Caco-2 (cell line): Measurements from ENCODE around the gene TSPAN4. TPM values are rescaled to one million over a fixed set of nuclear protein-coding genes. Genes with fewer than 3 reads are reported as not detected.
A peak's percentile ranks its signal among the peaks of the same experiment; 100 is the strongest.

ENCODE experiments used
- BruUV-seq: library from RNA; stranded (reverse); fragments of 400-500 nt; replicated peaks from 2 replicates; lab custom pipeline; 2021; lab: Mats Ljungman, UMichigan
- CTCF ChIA-PET: fragments of 300-600 bp; sonication (Branson Sonifier 250); formaldehyde crosslinking; loops from one replicate; lab custom pipeline; 2022; ENCODE audit warnings: antibody characterized with exemption; lab: Charles Lee
- POLR2A ChIA-PET: fragments of 300-600 bp; sonication (Branson Sonifier 250); formaldehyde crosslinking; loops from one replicate; lab custom pipeline; 2022; ENCODE audit warnings: antibody characterized with exemption; lab: Charles Lee
- DNase-seq, 2 experiments: peaks; one replicate each; pipeline versions ENCODE4 v3.0.0 to v3.0.0-alpha.2; 2020 to 2022
- H3K27me3 ChIP-seq: replicated peaks from 2 replicates; pipeline ENCODE4 v1.6.0; 2011; ENCODE audit warnings: low read length; ENCODE audit not compliant: control insufficient read depth, insufficient read depth
- H3K36me3 ChIP-seq: 2 replicates; pipeline ENCODE4 v1.5.1; 2011; ENCODE audit warnings: low read length; ENCODE audit not compliant: control insufficient read depth, insufficient read depth
- H3K4me1 ChIP-seq: fragments of 250-450 bp; sonication (Bioruptor Pico); 2 replicates; pipeline ENCODE4 v1.5.1; 2020; ENCODE audit warnings: mild to moderate bottlenecking
- H3K4me3 ChIP-seq: 2 replicates; pipeline ENCODE4 v1.5.1; 2011; ENCODE audit warnings: low read depth, mild to moderate bottlenecking, control low read depth, low read length
- H3K9me3 ChIP-seq: fragments of 250-450 bp; sonication (Bioruptor Pico); 2 replicates; pipeline ENCODE4 v1.5.1; 2020; ENCODE audit warnings: mild to moderate bottlenecking, moderate library complexity
- H3K27ac Mint-ChIP-seq: one replicate; pipeline ENCODE4 v1.8.0; 2022; ENCODE audit warnings: mixed read lengths; ENCODE audit not compliant: unreplicated experiment
- H3K27me3 Mint-ChIP-seq: one replicate; pipeline ENCODE4 v1.8.0; 2022; ENCODE audit warnings: mixed read lengths; ENCODE audit not compliant: insufficient read depth, unreplicated experiment
- H3K36me3 Mint-ChIP-seq: one replicate; pipeline ENCODE4 v1.8.0; 2022; ENCODE audit warnings: mild to moderate bottlenecking, mixed read lengths; ENCODE audit not compliant: insufficient read depth, unreplicated experiment
- H3K4me1 Mint-ChIP-seq: one replicate; pipeline ENCODE4 v1.8.0; 2022; ENCODE audit warnings: low read depth, mixed read lengths; ENCODE audit not compliant: unreplicated experiment
- H3K4me3 Mint-ChIP-seq: one replicate; pipeline ENCODE4 v1.8.0; 2022; ENCODE audit warnings: mild to moderate bottlenecking, moderate library complexity, mixed read lengths; ENCODE audit not compliant: unreplicated experiment
- H3K9me3 Mint-ChIP-seq: one replicate; pipeline ENCODE4 v1.8.0; 2022; ENCODE audit warnings: mixed read lengths; ENCODE audit not compliant: unreplicated experiment
- intact Hi-C: fragments of 100-400 bp; cut with micrococcal nuclease; formaldehyde crosslinking; loops from one replicate; pipeline ENCODE4 v1.10.0; 2022; ENCODE audit not compliant: unreplicated experiment
- total RNA-seq: library from RNA; stranded (reverse); gene quantifications from 2 replicates; pipeline ENCODE4 v1.2.3, GENCODE V29; 2022
- TF ChIP-seq, protein P1 (sequence below), 2 experiments: fragments of 200-600 bp in 1 of 2; IDR thresholded peaks; 1 replicate in 1 of 2; 2 replicates in 1 of 2; pipeline versions ENCODE4 v1.5.1 to v1.8.0; 2011 to 2022; ENCODE audit warnings: antibody characterized with exemption in 1 of 2, control low read depth in 1 of 2, inconsistent platforms in 1 of 2, low read depth in 1 of 2, low read length in 1 of 2, mild to moderate bottlenecking in 1 of 2, moderate library complexity in 1 of 2; ENCODE audit not compliant: insufficient read depth in 1 of 2, severe bottlenecking in 1 of 2, unreplicated experiment in 1 of 2

TSPAN4 gene
- total RNA-seq, 1 experiment from 2014 or later, result 95.9 TPM

DNA sequence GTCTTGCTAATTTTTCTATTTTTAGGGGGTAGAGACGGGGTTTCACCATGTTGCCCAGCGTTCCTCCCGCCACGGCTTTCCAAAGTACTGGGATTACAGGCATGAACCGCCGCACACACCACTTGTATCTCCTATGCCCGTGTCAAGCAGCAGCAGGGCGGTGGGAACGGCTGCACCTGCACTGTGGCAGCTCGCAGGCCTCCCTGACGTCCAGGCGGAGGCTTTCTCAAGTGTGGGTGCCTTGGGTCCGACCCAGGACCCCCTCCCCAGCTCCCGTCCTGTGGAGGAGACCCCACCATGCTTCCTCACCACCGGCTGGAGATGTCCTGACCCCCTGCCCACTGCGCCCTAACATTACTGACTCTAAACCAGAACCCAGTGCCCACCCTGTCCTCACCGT lies 25.7 kb downstream of the TSPAN4 start:
- H3K36me3 Mint-ChIP-seq, result peaks cover 93% of the 10 kb centered on the region
- no peak for DNase-seq
- Histone ChIP-seq H3K36me3 (no peaks in the 10 kb centered on the region; the same call in 1 of the 2 replicates), H3K4me3 (no peak overlapping the region), H3K4me1 (no peaks in the 10 kb centered on the region), H3K9me3 (no peaks in the 10 kb centered on the region), H3K27me3 (no peaks in the 10 kb centered on the region)
- ChIA-PET CTCF (no interaction called here), POLR2A (no interaction called here)
- H3K9me3 Mint-ChIP-seq, result no peaks in the 10 kb centered on the region
- no peak overlapping the region for H3K4me3 Mint-ChIP-seq
- TF ChIP-seq, protein P1, sequence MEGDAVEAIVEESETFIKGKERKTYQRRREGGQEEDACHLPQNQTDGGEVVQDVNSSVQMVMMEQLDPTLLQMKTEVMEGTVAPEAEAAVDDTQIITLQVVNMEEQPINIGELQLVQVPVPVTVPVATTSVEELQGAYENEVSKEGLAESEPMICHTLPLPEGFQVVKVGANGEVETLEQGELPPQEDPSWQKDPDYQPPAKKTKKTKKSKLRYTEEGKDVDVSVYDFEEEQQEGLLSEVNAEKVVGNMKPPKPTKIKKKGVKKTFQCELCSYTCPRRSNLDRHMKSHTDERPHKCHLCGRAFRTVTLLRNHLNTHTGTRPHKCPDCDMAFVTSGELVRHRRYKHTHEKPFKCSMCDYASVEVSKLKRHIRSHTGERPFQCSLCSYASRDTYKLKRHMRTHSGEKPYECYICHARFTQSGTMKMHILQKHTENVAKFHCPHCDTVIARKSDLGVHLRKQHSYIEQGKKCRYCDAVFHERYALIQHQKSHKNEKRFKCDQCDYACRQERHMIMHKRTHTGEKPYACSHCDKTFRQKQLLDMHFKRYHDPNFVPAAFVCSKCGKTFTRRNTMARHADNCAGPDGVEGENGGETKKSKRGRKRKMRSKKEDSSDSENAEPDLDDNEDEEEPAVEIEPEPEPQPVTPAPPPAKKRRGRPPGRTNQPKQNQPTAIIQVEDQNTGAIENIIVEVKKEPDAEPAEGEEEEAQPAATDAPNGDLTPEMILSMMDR (IDR thresholded peaks at IDR 0.05; ENCODE audit: insufficient read depth in 1 of 2, low read depth in 1 of 2, low read length in 1 of 2, severe bottlenecking in 1 of 2, unreplicated experiment in 1 of 2), result no peak
- intact Hi-C loops, result no loop called here
- no peaks in the 10 kb centered on the region for H3K27me3 Mint-ChIP-seq
- H3K4me1 Mint-ChIP-seq, result no peaks in the 10 kb centered on the region
- no peak overlapping the region for H3K27ac Mint-ChIP-seq
- TSS peak; percentile 30 for BruUV-seq

DNA sequence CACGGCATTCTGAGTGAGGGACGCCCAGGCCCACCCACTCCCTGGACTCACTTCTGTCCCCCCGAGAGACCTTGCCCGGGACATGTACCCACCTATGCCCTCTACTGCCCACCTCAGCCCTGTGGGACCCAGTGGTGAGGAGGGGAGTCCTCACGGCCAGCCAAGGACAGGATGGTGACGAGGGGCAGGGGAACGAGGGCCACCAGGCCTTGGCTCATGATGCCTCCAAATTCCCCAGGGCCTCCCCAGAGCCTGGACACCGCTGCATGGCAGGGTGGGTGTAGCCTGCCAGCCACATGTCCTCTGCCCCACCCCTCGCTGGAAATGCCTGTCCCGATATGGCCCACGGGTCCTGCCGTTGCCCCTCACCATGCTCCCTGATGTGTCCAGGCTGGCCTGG lies 26.1 kb downstream of the TSPAN4 start:
- Histone ChIP-seq H3K4me1 (no peaks in the 10 kb centered on the region), H3K27me3 (no peaks in the 10 kb centered on the region), H3K9me3 (no peaks in the 10 kb centered on the region), H3K36me3 (no peaks in the 10 kb centered on the region; the same call in 1 of the 2 replicates), H3K4me3 (no peak overlapping the region)
- Mint-ChIP-seq H3K4me3 (no peak overlapping the region), H3K27ac (no peak overlapping the region), H3K9me3 (no peaks in the 10 kb centered on the region), H3K4me1 (no peaks in the 10 kb centered on the region), H3K36me3 (peaks cover 93% of the 10 kb centered on the region), H3K27me3 (no peaks in the 10 kb centered on the region)
- POLR2A ChIA-PET, result no interaction called here
- DNase-seq, result no peak
- CTCF ChIA-PET, result no interaction called here
- intact Hi-C loops, result no loop called here
- TF ChIP-seq, protein P1 (IDR thresholded peaks at IDR 0.05; ENCODE audit: insufficient read depth in 1 of 2, low read depth in 1 of 2, low read length in 1 of 2, severe bottlenecking in 1 of 2, unreplicated experiment in 1 of 2), result no peak
- no TSS peak for BruUV-seq

DNA sequence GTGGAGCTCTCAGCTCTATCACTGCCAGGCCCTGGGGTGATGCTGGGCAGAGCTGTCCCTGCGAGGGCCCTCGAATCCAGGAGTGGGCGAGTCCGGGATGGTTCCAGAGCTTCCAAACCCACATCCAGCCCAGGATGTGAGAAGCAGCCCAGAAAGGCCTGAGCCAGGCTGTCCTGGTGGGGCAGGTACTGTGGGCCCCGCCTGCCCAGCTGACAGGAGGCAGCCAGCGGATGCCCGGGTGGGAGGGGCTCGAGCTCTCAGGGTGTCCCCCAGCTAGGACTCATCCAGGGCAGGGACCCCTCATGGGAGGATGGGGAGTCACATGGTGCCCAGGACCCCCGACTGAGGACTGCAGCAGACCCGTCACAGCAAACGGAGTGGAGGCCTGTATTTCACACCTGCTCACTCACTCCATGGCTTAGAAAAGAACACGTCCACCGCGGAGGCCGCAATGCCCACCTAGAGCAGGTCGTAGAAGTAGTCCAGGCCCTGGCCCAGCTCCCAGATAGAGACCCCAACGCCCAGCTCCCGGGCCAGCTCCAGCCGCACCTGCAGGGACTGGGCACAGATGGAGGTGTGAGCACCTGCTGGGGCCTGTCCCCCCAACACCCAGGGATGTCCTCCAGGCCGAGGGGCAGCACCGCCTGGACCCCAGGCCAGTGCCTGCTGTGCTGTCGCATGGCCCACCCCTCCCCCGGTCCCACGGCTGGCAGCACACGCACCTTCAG lies 26.9 kb downstream of the TSPAN4 start:
- POLR2A ChIA-PET, result no interaction called here
- BruUV-seq, result no TSS peak

More for the DNA sequence above, 26.9 kb downstream of the TSPAN4 start:
- Mint-ChIP-seq H3K27me3 (no peaks in the 10 kb centered on the region), H3K9me3 (no peaks in the 10 kb centered on the region), H3K4me3 (no peak overlapping the region), H3K27ac (no peak overlapping the region), H3K4me1 (no peaks in the 10 kb centered on the region), H3K36me3 (peaks cover 88% of the 10 kb centered on the region)
- intact Hi-C loops, result no loop called here
- H3K9me3 ChIP-seq, result no peaks in the 10 kb centered on the region
- H3K27me3 ChIP-seq, result no peaks in the 10 kb centered on the region
- no peak overlapping the region for H3K4me3 ChIP-seq
- CTCF ChIA-PET, result interaction anchor here (1.0 to 1.4 kb wide), 4 partner anchors 21 to 182 kb away, joined by 3 to 13 read pairs (median 4); no protein-coding TSS in a partner anchor
- no peaks in the 10 kb centered on the region; the same call in 1 of the 2 replicates for H3K36me3 ChIP-seq
- DNase-seq, result no peak
- TF ChIP-seq, protein P1 (IDR thresholded peaks at IDR 0.05; ENCODE audit: insufficient read depth in 1 of 2, low read depth in 1 of 2, low read length in 1 of 2, severe bottlenecking in 1 of 2, unreplicated experiment in 1 of 2), result no peak
- H3K4me1 ChIP-seq, result no peaks in the 10 kb centered on the region
